PC-9 (cell line): Measurements from ENCODE around the gene USH2A. TPM values are rescaled to one million over a fixed set of nuclear protein-coding genes. Genes with fewer than 3 reads are reported as not detected.
A peak's percentile ranks its signal among the peaks of the same experiment; 100 is the strongest.

Experiments
- BruUV-seq: library from RNA; stranded (reverse); fragments of 400-500 nt; replicated peaks from 2 replicates; lab custom pipeline; 2021; lab: Mats Ljungman, UMichigan
- CTCF ChIA-PET: fragments of 300-600 bp; sonication (Branson Sonifier 250); formaldehyde crosslinking; loops from one replicate; lab custom pipeline; 2022; ENCODE audit warnings: antibody characterized with exemption; lab: Charles Lee
- POLR2A ChIA-PET: fragments of 300-600 bp; sonication (Branson Sonifier 250); formaldehyde crosslinking; loops from one replicate; lab custom pipeline; 2022; ENCODE audit warnings: antibody characterized with exemption; ENCODE audit not compliant: unreplicated experiment; lab: Charles Lee
- DNase-seq, 2 experiments: peaks; one replicate each; pipeline versions ENCODE4 v3.0.0 to v3.0.0-alpha.2; 2015 to 2022; ENCODE audit warnings: mixed read lengths in 1 of 2
- H2AFZ ChIP-seq: fragments of 200-600 bp; sonication (generic); 2 replicates; pipeline ENCODE4 v1.8.1; 2017; ENCODE audit warnings: antibody characterized with exemption
- H3F3A ChIP-seq: fragments of 200-600 bp; sonication (generic); 2 replicates; pipeline ENCODE4 v1.8.1; 2017; ENCODE audit warnings: antibody characterized with exemption, mild to moderate bottlenecking, low read depth; ENCODE audit not compliant: insufficient read depth
- H3K27ac ChIP-seq: fragments of 200-600 bp; sonication (generic); 2 replicates; pipeline ENCODE4 v1.6.1; 2016; ENCODE audit warnings: mixed run types
- H3K27me3 ChIP-seq: fragments of 200-600 bp; sonication (generic); 2 replicates; pipeline ENCODE4 v1.6.1; 2016; ENCODE audit warnings: low read depth, mixed run types; ENCODE audit not compliant: insufficient read depth
- H3K36me3 ChIP-seq: fragments of 200-600 bp; sonication (generic); 2 replicates; pipeline ENCODE4 v1.6.1; 2016; ENCODE audit warnings: low read depth, mixed run types
- H3K4me1 ChIP-seq: fragments of 200-600 bp; sonication (generic); replicated peaks from 2 replicates; pipeline ENCODE4 v1.6.1; 2016; ENCODE audit warnings: mixed run types; ENCODE audit not compliant: insufficient read depth
- H3K4me2 ChIP-seq: fragments of 200-600 bp; sonication (generic); 2 replicates; pipeline ENCODE4 v1.6.1; 2017; ENCODE audit warnings: mixed run types
- H3K4me3 ChIP-seq: fragments of 200-600 bp; sonication (generic); 2 replicates; pipeline ENCODE4 v1.6.1; 2016; ENCODE audit warnings: mixed run types
- H3K79me2 ChIP-seq: fragments of 200-600 bp; sonication (generic); 2 replicates; pipeline ENCODE4 v1.6.1; 2017; ENCODE audit warnings: low read depth, mixed run types
- H3K9me2 ChIP-seq: fragments of 200-600 bp; sonication (generic); 2 replicates; pipeline ENCODE4 v1.8.1; 2017; ENCODE audit warnings: mild to moderate bottlenecking; ENCODE audit not compliant: insufficient read depth
- H3K9me3 ChIP-seq: fragments of 200-600 bp; sonication (generic); 2 replicates; pipeline ENCODE4 v1.8.1; 2016; ENCODE audit warnings: low read depth; ENCODE audit not compliant: insufficient read depth
- H4K20me1 ChIP-seq: fragments of 200-600 bp; sonication (generic); 2 replicates; pipeline ENCODE4 v1.8.1; 2017; ENCODE audit not compliant: insufficient read depth
- CTCF ChIP-seq: fragments of 200-600 bp; sonication (generic); conservative IDR thresholded peaks from 2 replicates; pipeline ENCODE4 v1.6.1; 2017; ENCODE audit warnings: mixed run types, antibody characterized with exemption, mild to moderate bottlenecking, moderate library complexity
- EZH2 ChIP-seq: fragments of 200-600 bp; sonication (generic); IDR thresholded peaks from 2 replicates; pipeline ENCODE4 v1.8.0; 2017; ENCODE audit warnings: antibody characterized with exemption, low read depth
- intact Hi-C: fragments of 100-400 bp; cut with micrococcal nuclease; formaldehyde crosslinking; loops from one replicate; pipeline ENCODE4 v1.10.0; 2022; ENCODE audit not compliant: unreplicated experiment
- total RNA-seq: library from RNA; stranded (reverse); gene quantifications from 2 replicates; pipeline ENCODE4 v1.2.3, GENCODE V29; 2021

The USH2A gene
- total RNA-seq, 1 experiment from 2014 or later: not detected

DNA sequence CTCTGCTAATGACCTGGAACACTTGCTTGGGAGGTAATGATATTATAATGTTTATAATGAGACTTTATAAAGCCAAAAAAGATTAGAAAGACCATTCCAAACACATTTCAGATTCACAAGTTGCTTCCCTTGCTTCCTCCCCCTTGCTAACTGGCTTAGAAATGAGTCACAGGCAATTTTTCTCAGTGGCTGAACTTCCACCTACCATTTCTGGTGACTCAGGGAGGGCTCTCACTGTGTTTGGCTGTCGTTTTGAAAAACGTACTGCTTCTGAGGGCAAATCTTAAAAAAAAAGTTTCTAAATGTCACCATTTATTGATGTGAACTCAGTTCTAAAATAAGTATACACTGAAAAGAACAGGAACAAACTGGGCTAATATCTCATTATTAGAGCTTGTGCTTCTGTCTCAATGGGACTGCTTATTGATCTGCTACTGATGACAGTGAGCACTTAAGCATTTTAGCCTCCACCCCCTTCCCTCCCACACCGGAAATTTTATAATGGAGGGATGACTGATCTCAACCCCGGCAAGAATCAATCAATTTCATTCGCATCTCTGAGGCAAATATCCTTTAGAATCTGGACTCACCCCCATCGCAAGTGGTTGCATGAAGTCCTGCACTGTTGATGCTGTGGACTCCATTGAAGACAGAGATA lies 577.9 kb downstream of the USH2A start:
- Histone ChIP-seq H3K4me2 (peak overlapping the region; percentile 68), H3K4me1 (peaks cover 18% of the 10 kb centered on the region), H3K36me3 (no peaks in the 10 kb centered on the region), H3K27me3 (no peaks in the 10 kb centered on the region), H3F3A (no peaks in the 10 kb centered on the region), H4K20me1 (no peaks in the 10 kb centered on the region), H3K79me2 (no peaks in the 10 kb centered on the region), H3K27ac (peak overlapping the region; percentile 32; the same call in 1 of the 2 replicates), H3K9me3 (no peaks in the 10 kb centered on the region), H2AFZ (peak overlapping the region; percentile 67; the same call in 1 of the 2 replicates), H3K9me2 (no peaks in the 10 kb centered on the region), H3K4me3 (peak overlapping the region; percentile 29; the same call in 1 of the 2 replicates)
- TF ChIP-seq EZH2: no peak
- no peak for TF ChIP-seq CTCF
- ChIA-PET POLR2A (no interaction called here), CTCF (no interaction called here)
- no TSS peak for BruUV-seq
- peak in 1 of 2 experiments; percentile 43 for DNase-seq
- intact Hi-C loops: no loop called here

- Histone ChIP-seq H3K79me2 (no peaks in the 10 kb centered on the region), H3K4me1 (peaks cover 18% of the 10 kb centered on the region), H3K9me3 (no peaks in the 10 kb centered on the region), H3F3A (no peaks in the 10 kb centered on the region), H3K27me3 (no peaks in the 10 kb centered on the region), H2AFZ (peak overlapping the region; percentile 67; the same call in 1 of the 2 replicates), H3K27ac (peak overlapping the region; percentile 32; the same call in 1 of the 2 replicates), H3K9me2 (no peaks in the 10 kb centered on the region), H3K36me3 (no peaks in the 10 kb centered on the region), H3K4me3 (peak overlapping the region; percentile 29; the same call in 1 of the 2 replicates), H4K20me1 (no peaks in the 10 kb centered on the region), H3K4me2 (peak overlapping the region; percentile 68)
- POLR2A ChIA-PET: no interaction called here
- TF ChIP-seq EZH2: no peak
- TF ChIP-seq CTCF: no peak
- BruUV-seq: no TSS peak
- CTCF ChIA-PET: no interaction called here
- no peak for DNase-seq
- intact Hi-C loops: no loop called here
These were observed 578.5 kb downstream of the USH2A start for GRCh38 chr1:215844777-215845176.

GRCh38 chr1:215844266-215844665 lies 579.0 kb downstream of the USH2A start:
- no TSS peak for BruUV-seq

More at GRCh38 chr1:215844266-215844665, 579.0 kb downstream of the USH2A start:
- ChIA-PET POLR2A (no interaction called here), CTCF (no interaction called here)
- no peaks in the 10 kb centered on the region for H3F3A ChIP-seq
- H2AFZ ChIP-seq: no peak overlapping the region; the same call in 1 of the 2 replicates
- no peak for DNase-seq
- no peaks in the 10 kb centered on the region; the same call in 1 of the 2 replicates for H3K9me2 ChIP-seq
- intact Hi-C loops: no loop called here
- H3K4me2 ChIP-seq: no peak overlapping the region
- no peak overlapping the region for H3K4me3 ChIP-seq
- no peaks in the 10 kb centered on the region for H3K79me2 ChIP-seq
- H3K27me3 ChIP-seq: no peaks in the 10 kb centered on the region
- peaks cover 18% of the 10 kb centered on the region for H3K4me1 ChIP-seq
- H3K27ac ChIP-seq: no peak overlapping the region
- no peaks in the 10 kb centered on the region for H3K9me3 ChIP-seq
- TF ChIP-seq CTCF (no peak), EZH2 (no peak)
- H4K20me1 ChIP-seq: no peaks in the 10 kb centered on the region
- H3K36me3 ChIP-seq: no peaks in the 10 kb centered on the region
